OCI-LY1 (cell line): ENCODE measurements around the gene SERPINA6.

Source experiments
- H2AFZ ChIP-seq: fragments of 200-600 bp; sonication (generic), shearing (Covaris generic); 2 replicates; pipeline ENCODE4 v1.6.0; 2014; ENCODE audit warnings: antibody characterized with exemption, mild to moderate bottlenecking, low read length
- H3F3A ChIP-seq: fragments of 200-600 bp; sonication (generic), shearing (Covaris generic); 2 replicates; pipeline ENCODE4 v1.6.0; 2014; ENCODE audit warnings: mild to moderate bottlenecking, antibody characterized with exemption, low read length, moderate library complexity; ENCODE audit not compliant: insufficient read depth
- H3K27ac ChIP-seq: fragments of 200-600 bp; sonication (generic); 2 replicates; pipeline ENCODE4 v1.5.1; 2014; ENCODE audit warnings: low read length, mixed run types, mild to moderate bottlenecking, low read depth; ENCODE audit not compliant: poor library complexity, severe bottlenecking
- H3K27me3 ChIP-seq: fragments of 200-600 bp; sonication (generic); 2 replicates; pipeline ENCODE4 v1.6.0; 2014; ENCODE audit warnings: antibody characterized with exemption, mild to moderate bottlenecking, low read length, moderate library complexity; ENCODE audit not compliant: insufficient read depth
- H3K36me3 ChIP-seq: fragments of 200-600 bp; sonication (generic); 2 replicates; pipeline ENCODE4 v1.6.1; 2014; ENCODE audit warnings: mild to moderate bottlenecking, antibody characterized with exemption, low read length, moderate library complexity, mixed read lengths; ENCODE audit not compliant: insufficient read depth
- H3K4me1 ChIP-seq: fragments of 200-600 bp; sonication (generic); 2 replicates; pipeline ENCODE4 v1.5.1; 2014; ENCODE audit warnings: mild to moderate bottlenecking, low read length, moderate library complexity; ENCODE audit not compliant: insufficient read depth, severe bottlenecking
- H3K4me2 ChIP-seq: fragments of 200-600 bp; sonication (generic), shearing (Covaris generic); 2 replicates; pipeline ENCODE4 v1.6.1; 2014; ENCODE audit warnings: low read length
- H3K4me3 ChIP-seq: fragments of 200-600 bp; sonication (generic); 2 replicates; pipeline ENCODE4 v1.5.1; 2014; ENCODE audit warnings: low read length, low read depth, mild to moderate bottlenecking, mixed read lengths; ENCODE audit not compliant: poor library complexity, severe bottlenecking
- H3K79me2 ChIP-seq: fragments of 200-600 bp; shearing (Covaris generic); 2 replicates; pipeline ENCODE4 v1.6.1; 2016; ENCODE audit warnings: mixed run types, low read length, mixed read lengths; ENCODE audit not compliant: insufficient read depth
- H3K9ac ChIP-seq: fragments of 200-600 bp; sonication (generic), shearing (Covaris generic); 2 replicates; pipeline ENCODE4 v1.6.1; 2014; ENCODE audit warnings: mild to moderate bottlenecking, low read length, mixed read lengths
- H3K9me2 ChIP-seq: fragments of 200-600 bp; sonication (generic), shearing (Covaris generic); 2 replicates; pipeline ENCODE4 v1.6.1; 2014; ENCODE audit warnings: low read depth, mild to moderate bottlenecking, low read length, mixed read lengths
- H3K9me3 ChIP-seq: fragments of 200-600 bp; shearing (Covaris generic); 2 replicates; pipeline ENCODE4 v1.6.1; 2014; ENCODE audit warnings: low read length, mixed read lengths
- H4K20me1 ChIP-seq: fragments of 200-600 bp; sonication (generic), shearing (Covaris generic); 2 replicates; pipeline ENCODE4 v1.6.0; 2016; ENCODE audit warnings: mild to moderate bottlenecking, low read length; ENCODE audit not compliant: insufficient read depth
- EZH2 ChIP-seq: fragments of 200-600 bp; sonication (generic), shearing (Covaris generic); IDR thresholded peaks from 2 replicates; pipeline ENCODE4 v1.8.0; 2017; ENCODE audit warnings: borderline replicate concordance, mixed run types, mild to moderate bottlenecking, antibody characterized with exemption, low read length, moderate library complexity, mixed read lengths
- TF ChIP-seq, protein P1 (sequence below): fragments of 200-600 bp; sonication (generic), shearing (Covaris generic); IDR thresholded peaks from 2 replicates; pipeline ENCODE4 v1.5.1; 2017; ENCODE audit warnings: mild to moderate bottlenecking, antibody characterized with exemption, low read length, moderate library complexity, mixed read lengths

Gene SERPINA6

GRCh38 chr14:94364037-94364436, 40.9 kb upstream of the SERPINA6 start:
- no peak overlapping the region for H3K4me2 ChIP-seq
- no peak for TF ChIP-seq EZH2
- TF ChIP-seq, protein P1, sequence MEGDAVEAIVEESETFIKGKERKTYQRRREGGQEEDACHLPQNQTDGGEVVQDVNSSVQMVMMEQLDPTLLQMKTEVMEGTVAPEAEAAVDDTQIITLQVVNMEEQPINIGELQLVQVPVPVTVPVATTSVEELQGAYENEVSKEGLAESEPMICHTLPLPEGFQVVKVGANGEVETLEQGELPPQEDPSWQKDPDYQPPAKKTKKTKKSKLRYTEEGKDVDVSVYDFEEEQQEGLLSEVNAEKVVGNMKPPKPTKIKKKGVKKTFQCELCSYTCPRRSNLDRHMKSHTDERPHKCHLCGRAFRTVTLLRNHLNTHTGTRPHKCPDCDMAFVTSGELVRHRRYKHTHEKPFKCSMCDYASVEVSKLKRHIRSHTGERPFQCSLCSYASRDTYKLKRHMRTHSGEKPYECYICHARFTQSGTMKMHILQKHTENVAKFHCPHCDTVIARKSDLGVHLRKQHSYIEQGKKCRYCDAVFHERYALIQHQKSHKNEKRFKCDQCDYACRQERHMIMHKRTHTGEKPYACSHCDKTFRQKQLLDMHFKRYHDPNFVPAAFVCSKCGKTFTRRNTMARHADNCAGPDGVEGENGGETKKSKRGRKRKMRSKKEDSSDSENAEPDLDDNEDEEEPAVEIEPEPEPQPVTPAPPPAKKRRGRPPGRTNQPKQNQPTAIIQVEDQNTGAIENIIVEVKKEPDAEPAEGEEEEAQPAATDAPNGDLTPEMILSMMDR = no peak
- no peak overlapping the region for H2AFZ ChIP-seq
- H3K9me3 ChIP-seq = no peaks in the 10 kb centered on the region
- H3F3A ChIP-seq = no peaks in the 10 kb centered on the region
- no peaks in the 10 kb centered on the region for H3K9me2 ChIP-seq
- no peaks in the 10 kb centered on the region for H3K36me3 ChIP-seq
- H3K79me2 ChIP-seq = no peaks in the 10 kb centered on the region
- no peak overlapping the region for H3K4me3 ChIP-seq
- H3K9ac ChIP-seq = no peak overlapping the region
- H3K27ac ChIP-seq = no peak overlapping the region
- H3K27me3 ChIP-seq = no peaks in the 10 kb centered on the region
- no peaks in the 10 kb centered on the region for H4K20me1 ChIP-seq
- no peaks in the 10 kb centered on the region for H3K4me1 ChIP-seq

DNA sequence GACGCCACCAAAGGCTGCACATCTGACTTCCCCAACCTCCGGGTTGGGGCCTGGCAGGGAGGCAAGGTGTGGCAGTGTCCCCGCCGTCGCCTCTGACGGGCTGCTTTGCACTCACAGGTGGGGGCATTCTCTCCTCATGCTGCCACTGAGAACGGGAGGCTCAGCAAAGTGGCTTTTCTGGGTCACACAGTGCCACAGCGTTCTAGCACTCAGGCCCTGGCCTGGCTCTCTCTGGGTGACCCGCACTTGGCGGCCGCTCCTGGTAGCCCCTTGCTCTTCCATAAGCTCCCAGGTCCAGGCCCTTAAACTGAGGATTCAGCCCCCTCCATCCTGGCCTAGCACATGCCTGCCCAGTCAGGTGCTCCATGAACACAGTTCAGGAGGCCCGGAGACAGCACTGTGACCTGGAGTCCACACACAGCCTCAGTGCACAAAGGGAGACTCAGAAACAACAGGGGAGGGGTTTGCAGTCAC, 40.1 kb upstream of the SERPINA6 start:
- Histone ChIP-seq H3K9me2 (no peaks in the 10 kb centered on the region), H3K4me3 (no peak overlapping the region), H3K36me3 (no peaks in the 10 kb centered on the region), H4K20me1 (no peaks in the 10 kb centered on the region), H3K27ac (no peak overlapping the region), H3K4me1 (no peaks in the 10 kb centered on the region), H3K9me3 (no peaks in the 10 kb centered on the region), H3K9ac (no peak overlapping the region), H3F3A (no peaks in the 10 kb centered on the region), H3K79me2 (no peaks in the 10 kb centered on the region), H3K27me3 (no peaks in the 10 kb centered on the region), H2AFZ (no peak overlapping the region), H3K4me2 (no peak overlapping the region)
- TF ChIP-seq, protein P1 = no peak
- no peak for TF ChIP-seq EZH2

- H3K9me2 ChIP-seq = no peaks in the 10 kb centered on the region
- no peaks in the 10 kb centered on the region for H3K4me1 ChIP-seq
- H3K9me3 ChIP-seq = no peaks in the 10 kb centered on the region
- TF ChIP-seq EZH2 = no peak
- TF ChIP-seq, protein P1 = no peak
- H3K79me2 ChIP-seq = no peaks in the 10 kb centered on the region
- H3K4me3 ChIP-seq = no peak overlapping the region
- H3K4me2 ChIP-seq = no peak overlapping the region
- no peaks in the 10 kb centered on the region for H3K27me3 ChIP-seq
- no peaks in the 10 kb centered on the region for H4K20me1 ChIP-seq
- no peak overlapping the region for H2AFZ ChIP-seq
- H3K27ac ChIP-seq = no peak overlapping the region
- no peaks in the 10 kb centered on the region for H3F3A ChIP-seq
- H3K9ac ChIP-seq = no peak overlapping the region
- H3K36me3 ChIP-seq = no peaks in the 10 kb centered on the region
Observed at GRCh38 chr14:94362614-94363133, 39.5 kb upstream of the SERPINA6 start.
